ENCODE results near the gene TMEM239.

GRCh38 chr20:2798095-2798805, 17.9 kb upstream of the TMEM239 start:
- TF ChIP-seq POLR2A (IDR thresholded peaks at IDR 0.05): no peak
- no peak for TF ChIP-seq POLR2AphosphoS5 (IDR thresholded peaks at IDR 0.05)
- no peak for TF ChIP-seq CTCF (IDR thresholded peaks at IDR 0.05)

Measured in breast epithelium (tissue), 3 donors.